H1 (cell line): ENCODE measurements around the gene JMJD7. TPM values are rescaled to one million over a fixed set of nuclear protein-coding genes. Genes with fewer than 3 reads are reported as not detected.

Experiments used
- CTCF ChIA-PET: fragments of 300-600 bp; sonication (Branson Sonifier 250); formaldehyde crosslinking; loops from one replicate; lab custom pipeline; 2021; ENCODE audit not compliant: partially characterized antibody; lab: Charles Lee
- POLR2A ChIA-PET: fragments of 300-600 bp; sonication (Branson Sonifier 250); formaldehyde crosslinking; loops from one replicate; lab custom pipeline; 2021; ENCODE audit warnings: inconsistent platforms; ENCODE audit not compliant: partially characterized antibody; lab: Charles Lee
- DNase-seq, 2 experiments: peaks; one replicate each; pipeline versions ENCODE4 v3.0.0 to v3.0.0-alpha.2; 2010 to 2022; ENCODE audit warnings: low spot score in 2 of 2, low read depth in 1 of 2, mixed read lengths in 1 of 2
- FAIRE-seq: peaks from 2 replicates; lab custom pipeline; 2011; peaks lifted over from hg19 to GRCh38; lab: Jason Lieb, UNC
- H2AFZ ChIP-seq: 2 replicates; pipeline ENCODE4 v1.8.1; 2012; ENCODE audit warnings: low read length, inconsistent platforms
- H2AK5ac ChIP-seq: 2 replicates; pipeline ENCODE4 v1.6.1; 2013; ENCODE audit warnings: low read depth, low read length
- H2BK120ac ChIP-seq: replicated peaks from 2 replicates; pipeline ENCODE3; 2013; ENCODE audit warnings: low read depth, low read length, inconsistent platforms
- H2BK12ac ChIP-seq: 2 replicates; pipeline ENCODE4 v1.6.1; 2013; ENCODE audit warnings: low read depth, low read length
- H2BK15ac ChIP-seq: 2 replicates; pipeline ENCODE4 v1.6.1; 2013; ENCODE audit warnings: low read length
- H2BK20ac ChIP-seq: 2 replicates; pipeline ENCODE4 v1.6.1; 2013; ENCODE audit warnings: low read length
- H2BK5ac ChIP-seq: 2 replicates; pipeline ENCODE4 v1.6.1; 2013; ENCODE audit warnings: low read depth, low read length
- H3K14ac ChIP-seq: 2 replicates; pipeline ENCODE4 v1.6.1; 2013; ENCODE audit warnings: inconsistent platforms; ENCODE audit not compliant: insufficient read length
- H3K18ac ChIP-seq: 2 replicates; pipeline ENCODE4 v1.6.1; 2013; ENCODE audit warnings: low read length; ENCODE audit errors: extremely low read depth
- H3K23ac ChIP-seq: 2 replicates; pipeline ENCODE4 v1.6.1; 2013; ENCODE audit warnings: inconsistent platforms; ENCODE audit not compliant: insufficient read length
- H3K23me2 ChIP-seq: 2 replicates; pipeline ENCODE4 v1.6.1; 2013; ENCODE audit warnings: low read depth, low read length
- H3K27ac ChIP-seq: 2 replicates; pipeline ENCODE4 v1.6.1; 2011; ENCODE audit warnings: low read depth, low read length, inconsistent platforms
- H3K27me3 ChIP-seq, 4 experiments: replicated peaks in 1 of 4; 1 replicate in 1 of 4; 2 replicates in 3 of 4; pipeline versions ENCODE4 v1.6.1 to v1.8.1; 2011 to 2013; ENCODE audit warnings: low read length in 3 of 4, mild to moderate bottlenecking in 3 of 4, inconsistent platforms in 2 of 4, mixed read lengths in 2 of 4, moderate library complexity in 1 of 4; ENCODE audit not compliant: control insufficient read depth in 3 of 4, insufficient read depth in 3 of 4; ENCODE audit errors: extremely low read depth in 1 of 4
- H3K36me3 ChIP-seq, 4 experiments: 2 replicates each; pipeline versions ENCODE4 v1.6.1 to v1.8.1; 2011 to 2013; ENCODE audit warnings: mild to moderate bottlenecking in 4 of 4, low read length in 3 of 4, moderate library complexity in 2 of 4, control low read depth in 1 of 4, inconsistent platforms in 1 of 4; ENCODE audit not compliant: insufficient read depth in 4 of 4, control insufficient read depth in 2 of 4
- H3K4ac ChIP-seq: replicated peaks from 2 replicates; pipeline ENCODE3; 2013; ENCODE audit warnings: low read length, low read depth, mixed read lengths, inconsistent platforms; ENCODE audit not compliant: insufficient read length
- H3K4me1 ChIP-seq, 4 experiments: replicated peaks in 1 of 4; 1 replicate in 1 of 4; 2 replicates in 3 of 4; pipeline versions ENCODE4 v1.6.1 to v1.8.1; 2011 to 2013; ENCODE audit warnings: low read length in 3 of 4, inconsistent platforms in 2 of 4, mixed read lengths in 1 of 4; ENCODE audit not compliant: insufficient read depth in 4 of 4, control insufficient read depth in 3 of 4
- H3K4me2 ChIP-seq, 2 experiments: 2 replicates each; pipeline versions ENCODE4 v1.6.1 to v1.8.1; 2011 to 2013; ENCODE audit warnings: low read depth in 2 of 2, low read length in 2 of 2, control low read depth in 1 of 2, inconsistent platforms in 1 of 2, mild to moderate bottlenecking in 1 of 2; ENCODE audit not compliant: insufficient read depth in 1 of 2
- H3K4me3 ChIP-seq, 4 experiments: fragments of 200-600, 300-600 bp in 1 of 4; sonication (generic), shearing (Covaris generic), sonication (Bioruptor Twin) in 1 of 4; 2 replicates each; pipeline versions ENCODE4 v1.5.1 to v1.8.1; 2011 to 2016; ENCODE audit warnings: low read length in 4 of 4, low read depth in 3 of 4, control low read depth in 2 of 4, inconsistent platforms in 2 of 4, mild to moderate bottlenecking in 2 of 4, mixed read lengths in 1 of 4, moderate library complexity in 1 of 4; ENCODE audit not compliant: insufficient read depth in 2 of 4; ENCODE audit errors: extremely low read depth in 1 of 4
- H3K56ac ChIP-seq: replicated peaks from 2 replicates; pipeline ENCODE3; 2013; ENCODE audit warnings: low read depth, mild to moderate bottlenecking, mixed read lengths, low read length, inconsistent platforms; ENCODE audit not compliant: insufficient read length
- H3K79me1 ChIP-seq: 2 replicates; pipeline ENCODE4 v1.6.1; 2013; ENCODE audit warnings: low read depth, low read length, control low read depth
- H3K79me2 ChIP-seq, 2 experiments: 2 replicates each; pipeline versions ENCODE4 v1.6.1 to v1.8.1; 2012 to 2013; ENCODE audit warnings: low read length in 2 of 2, mild to moderate bottlenecking in 2 of 2, inconsistent platforms in 1 of 2; ENCODE audit not compliant: insufficient read depth in 2 of 2, control insufficient read depth in 1 of 2
- H3K9ac ChIP-seq, 4 experiments: replicated peaks in 1 of 4; 1 replicate in 1 of 4; 2 replicates in 3 of 4; pipeline versions ENCODE4 v1.6.1 to v1.8.1; 2011 to 2013; ENCODE audit warnings: low read depth in 3 of 4, low read length in 3 of 4, control low read depth in 2 of 4, mild to moderate bottlenecking in 2 of 4, moderate library complexity in 2 of 4, inconsistent platforms in 1 of 4; ENCODE audit errors: extremely low read depth in 1 of 4
- H3K9me3 ChIP-seq, 2 experiments: 2 replicates each; pipeline versions ENCODE4 v1.6.1 to v1.8.1; 2012 to 2013; ENCODE audit warnings: mild to moderate bottlenecking in 2 of 2, moderate library complexity in 2 of 2, control low read depth in 1 of 2, inconsistent platforms in 1 of 2, low read depth in 1 of 2, low read length in 1 of 2, mixed read lengths in 1 of 2; ENCODE audit not compliant: insufficient read depth in 2 of 2
- H4K20me1 ChIP-seq, 2 experiments: replicated peaks in 1 of 2; 2 replicates each; pipeline versions ENCODE3 to v1.8.1; 2011 to 2013; ENCODE audit warnings: inconsistent platforms in 2 of 2, low read length in 2 of 2, mild to moderate bottlenecking in 1 of 2; ENCODE audit not compliant: insufficient read depth in 2 of 2, control insufficient read depth in 1 of 2
- H4K5ac ChIP-seq: 2 replicates; pipeline ENCODE4 v1.6.1; 2013; ENCODE audit warnings: low read length, low read depth, mixed read lengths, inconsistent platforms; ENCODE audit not compliant: insufficient read length
- H4K8ac ChIP-seq: 2 replicates; pipeline ENCODE4 v1.8.0; 2013; ENCODE audit warnings: mild to moderate bottlenecking, moderate library complexity, low read length, inconsistent platforms; ENCODE audit not compliant: insufficient read depth; ENCODE audit errors: extremely low read depth
- H4K91ac ChIP-seq: replicated peaks from 2 replicates; pipeline ENCODE3; 2013; ENCODE audit warnings: low read length, mixed read lengths, inconsistent platforms; ENCODE audit not compliant: insufficient read length
- CHD2 ChIP-seq: IDR thresholded peaks from 2 replicates; pipeline ENCODE4 v1.6.1; 2012; ENCODE audit warnings: low read length, improper control_type of control experiment
- CREB1 ChIP-seq: IDR thresholded peaks from 2 replicates; pipeline ENCODE4 v1.6.1; 2012; ENCODE audit warnings: inconsistent platforms
- CTCF ChIP-seq, 3 experiments: IDR thresholded peaks; 1 replicate in 2 of 3; 2 replicates in 1 of 3; pipeline versions ENCODE4 v1.5.1 to v1.6.1; 2011; ENCODE audit warnings: low read length in 3 of 3, mild to moderate bottlenecking in 3 of 3, inconsistent platforms in 2 of 3, low read depth in 1 of 3, moderate library complexity in 1 of 3; ENCODE audit not compliant: insufficient read depth in 1 of 3; ENCODE audit errors: control extremely low read depth in 1 of 3
- E2F6 ChIP-seq: IDR thresholded peaks from 2 replicates; pipeline ENCODE4 v1.6.1; 2012; ENCODE audit warnings: inconsistent platforms
- HDAC6 ChIP-seq: IDR thresholded peaks from one replicate; pipeline ENCODE4 v1.7.1; 2012; ENCODE audit warnings: low read depth, mild to moderate bottlenecking, inconsistent platforms, low read length, moderate library complexity
- KDM4A ChIP-seq: IDR thresholded peaks from one replicate; pipeline ENCODE4 v1.7.1; 2012; ENCODE audit warnings: low read depth, mild to moderate bottlenecking, moderate library complexity, low read length, inconsistent platforms; ENCODE audit not compliant: severe bottlenecking
- NRF1 ChIP-seq: IDR thresholded peaks from 2 replicates; pipeline ENCODE4 v1.6.1; 2011; ENCODE audit warnings: mild to moderate bottlenecking, low read depth, low read length, improper control_type of control experiment
- PHF8 ChIP-seq: fragments of 200-600 bp; sonication (generic); conservative IDR thresholded peaks from 2 replicates; pipeline ENCODE4 v1.7.1; 2012; ENCODE audit warnings: low read depth, mild to moderate bottlenecking, inconsistent platforms, low read length, moderate library complexity
- SIN3A ChIP-seq, 2 experiments: IDR thresholded peaks in 1 of 2; conservative IDR thresholded peaks in 1 of 2; 2 replicates each; pipeline ENCODE4 v1.6.1; 2011 to 2012; ENCODE audit warnings: low read length in 2 of 2, improper control_type of control experiment in 1 of 2, low read depth in 1 of 2, mild to moderate bottlenecking in 1 of 2
- SUZ12 ChIP-seq: fragments of 200-600 bp; sonication (generic); IDR thresholded peaks from 2 replicates; pipeline ENCODE4 v1.6.1; 2012; ENCODE audit warnings: mild to moderate bottlenecking, inconsistent platforms, low read length, moderate library complexity, mixed read lengths
- TEAD4 ChIP-seq: IDR thresholded peaks from 2 replicates; pipeline ENCODE4 v1.6.1; 2012; ENCODE audit warnings: low read depth, low read length, inconsistent platforms, mixed read lengths
- WGBS, 2 experiments: shearing (Covaris generic) in 1 of 2; methylation state at CpG; one replicate each; pipeline versions ENCODE4 v1.1.6 to v1.1.7; 2013 to 2015; ENCODE audit warnings: low lambda C conversion rate in 2 of 2, mixed read lengths in 2 of 2, inconsistent platforms in 1 of 2, low coverage in 1 of 2, missing lambda C conversion rate in 1 of 2; ENCODE audit not compliant: insufficient replicate concordance in 2 of 2, insufficient coverage in 1 of 2, insufficient read length in 1 of 2; ENCODE audit errors: extremely low coverage in 1 of 2, missing lambda C conversion rate in 1 of 2; 5-methylcytosine and 5-hydroxymethylcytosine counted together
- polyA plus RNA-seq, 7 experiments: library from polyadenylated mRNA; depleted of rRNA in 3 of 7; stranded (reverse) in 5 of 7; unstranded in 2 of 7; fragments of >200 nt in 5 of 7; fragments of 200-250 nt in 2 of 7; gene quantifications; 1 replicate in 5 of 7; 2 replicates in 1 of 7; 4 replicates in 1 of 7; pipeline versions ENCODE4 v1.2.1 to v1.2.3, GENCODE V29; 2011 to 2013; ENCODE audit warnings: missing spikeins in 2 of 7, mixed read lengths in 2 of 7
- total RNA-seq: library from RNA; stranded (reverse); fragmentation: NEBNext Ultra II Directional; extraction: Animal tissue kit (Norgen Biotek cat#: 25700); gene quantifications from 2 replicates; pipeline ENCODE4 v1.2.1, GENCODE V29; 2021

Gene JMJD7
- total and polyA plus RNA-seq, 2 of the 8 experiments (the other 6 are each of a cell fraction or from before 2014, with no cell fraction given) = 15.0 to 20.0 TPM

- no peak overlapping the region for H3K14ac ChIP-seq
- no peak overlapping the region for H2BK5ac ChIP-seq
- 0 out of 2 replicates have a peak, but pooled peaks cover 2% of the 10 kb centered on the region for H3K23me2 ChIP-seq
- H2BK15ac ChIP-seq = no peak overlapping the region
- no peak overlapping the region for H3K9ac ChIP-seq
- no peak overlapping the region for H2BK20ac ChIP-seq
- H3K27me3 ChIP-seq = no peaks in the 10 kb centered on the region
- H3K27ac ChIP-seq = no peak overlapping the region
- DNase-seq (no peak), FAIRE-seq (no peak)
- H3K4me1 ChIP-seq = no peaks in the 10 kb centered on the region; a peak in 2 of 7 replicates
- 73% methylated on average over 8 of the region's 8 CpGs; no CpG with 5 or more reads in 1 of the 2 experiments for WGBS, 2 experiments
- no peak overlapping the region for H3K18ac ChIP-seq
- no peak overlapping the region for H2AK5ac ChIP-seq
- no peak overlapping the region for H4K8ac ChIP-seq
- H4K20me1 ChIP-seq = no peaks in the 10 kb centered on the region
- H2AFZ ChIP-seq = no peak overlapping the region
- no peak overlapping the region for H4K5ac ChIP-seq
- H3K23ac ChIP-seq = no peak overlapping the region
- H4K91ac ChIP-seq = no peak overlapping the region
- no peak overlapping the region for H2BK120ac ChIP-seq
- CTCF ChIA-PET = interaction anchor here (1.1 to 3.2 kb wide), 4 partner anchors 8 to 58 kb away, joined by 3 to 16 read pairs (median 6); no protein-coding TSS in a partner anchor
- H3K56ac ChIP-seq = no peak overlapping the region
- H3K4me2 ChIP-seq = no peak overlapping the region
- no peaks in the 10 kb centered on the region for H3K79me2 ChIP-seq
- no peak overlapping the region for H3K4me3 ChIP-seq
- no peaks in the 10 kb centered on the region for H3K9me3 ChIP-seq
- H3K36me3 ChIP-seq = peaks cover 0 to 7% (median 2%) of the 10 kb centered on the region in 4 experiments; a peak in 3 of 8 replicates
- no peaks in the 10 kb centered on the region for H3K79me1 ChIP-seq
- POLR2A ChIA-PET = interaction anchor here (1.1 to 7.2 kb wide), 5 partner anchors 9 to 28 kb away, joined by 3 to 45 read pairs (median 11); partner anchors contain the start of gene PLA2G4B
- no peak overlapping the region for H2BK12ac ChIP-seq
- no peak overlapping the region for H3K4ac ChIP-seq
- no peak for TF ChIP-seq KDM4A
- no peak for TF ChIP-seq CHD2
- no peak for TF ChIP-seq PHF8
- no peak for TF ChIP-seq TEAD4
- no peak for TF ChIP-seq E2F6
- no peak for TF ChIP-seq SUZ12
- no peak for TF ChIP-seq SIN3A (conservative IDR thresholded peaks at IDR 0.05 in 1 of 2, IDR thresholded peaks at IDR 0.05 in 1 of 2; ENCODE audit: low read depth in 1 of 2, low read length in 2 of 2)
- no peak for TF ChIP-seq CREB1
- no peak for TF ChIP-seq NRF1
- no peak for TF ChIP-seq HDAC6
- TF ChIP-seq CTCF (IDR thresholded peaks at IDR 0.05; ENCODE audit: control extremely low read depth in 1 of 3, insufficient read depth in 1 of 3, low read depth in 1 of 3, low read length in 3 of 3) = no peak
Observed at GRCh38 chr15:41849861-41850260, 22.0 kb downstream of the JMJD7 start.
